Measurements from ENCODE around the gene PCSK2.

PCSK2 gene

GRCh38 chr20:17534077-17534476 is 307.2 kb downstream of the PCSK2 start:
- DNase-seq (ENCODE audit: low read depth in 2 of 2) = no peak

All from activated CD8-positive, alpha-beta memory T cell treated with anti-CD3 and anti-CD28 coated beads for 4 hours (primary cell).